ENCODE data around the gene ABCA3.

DNA sequence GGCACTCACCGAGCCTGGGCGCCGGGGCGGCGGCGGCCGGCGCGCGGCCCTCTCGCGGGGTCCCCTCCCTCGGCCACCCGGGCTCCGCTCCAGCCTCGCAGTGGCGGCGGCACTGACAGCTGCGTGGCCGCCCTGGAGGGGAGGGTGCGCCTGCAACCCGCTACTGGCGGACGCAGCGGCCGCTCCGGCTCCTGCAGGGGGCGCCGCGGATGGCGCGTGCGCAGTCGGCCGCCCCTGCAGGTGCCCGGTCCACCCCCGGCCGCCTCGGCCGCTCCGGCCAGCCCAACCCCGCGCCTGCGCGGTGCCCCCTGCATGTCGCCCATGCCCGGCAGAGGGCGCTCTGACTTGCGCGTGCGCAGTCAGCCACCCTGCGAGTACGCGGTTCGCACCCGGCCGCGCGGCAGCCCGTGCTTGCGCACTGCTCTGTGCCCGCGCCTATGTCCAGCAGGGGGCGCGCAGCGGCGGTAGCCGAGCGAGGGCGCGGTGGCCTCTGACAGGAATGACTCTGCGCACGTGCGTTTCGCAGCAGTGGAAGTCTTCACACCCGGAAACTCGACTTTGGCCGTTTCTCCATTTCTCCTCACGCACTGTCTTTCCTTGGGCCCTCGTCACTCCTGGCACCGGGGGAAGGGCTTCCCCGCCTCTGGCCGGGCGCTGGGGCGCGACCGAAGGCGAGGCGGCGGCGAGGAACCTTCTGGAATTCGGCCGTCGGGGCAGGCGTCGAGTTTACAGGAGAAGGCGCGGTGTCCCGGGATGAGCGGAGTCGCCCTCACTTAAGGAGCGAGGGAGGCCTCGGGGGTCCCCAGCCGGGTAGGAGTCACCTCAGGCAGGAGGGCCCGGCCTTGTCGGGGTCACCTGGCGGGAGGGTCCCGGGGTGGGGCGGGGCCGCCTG lies at the start of gene ABCA3:
- TF ChIP-seq, protein P1, sequence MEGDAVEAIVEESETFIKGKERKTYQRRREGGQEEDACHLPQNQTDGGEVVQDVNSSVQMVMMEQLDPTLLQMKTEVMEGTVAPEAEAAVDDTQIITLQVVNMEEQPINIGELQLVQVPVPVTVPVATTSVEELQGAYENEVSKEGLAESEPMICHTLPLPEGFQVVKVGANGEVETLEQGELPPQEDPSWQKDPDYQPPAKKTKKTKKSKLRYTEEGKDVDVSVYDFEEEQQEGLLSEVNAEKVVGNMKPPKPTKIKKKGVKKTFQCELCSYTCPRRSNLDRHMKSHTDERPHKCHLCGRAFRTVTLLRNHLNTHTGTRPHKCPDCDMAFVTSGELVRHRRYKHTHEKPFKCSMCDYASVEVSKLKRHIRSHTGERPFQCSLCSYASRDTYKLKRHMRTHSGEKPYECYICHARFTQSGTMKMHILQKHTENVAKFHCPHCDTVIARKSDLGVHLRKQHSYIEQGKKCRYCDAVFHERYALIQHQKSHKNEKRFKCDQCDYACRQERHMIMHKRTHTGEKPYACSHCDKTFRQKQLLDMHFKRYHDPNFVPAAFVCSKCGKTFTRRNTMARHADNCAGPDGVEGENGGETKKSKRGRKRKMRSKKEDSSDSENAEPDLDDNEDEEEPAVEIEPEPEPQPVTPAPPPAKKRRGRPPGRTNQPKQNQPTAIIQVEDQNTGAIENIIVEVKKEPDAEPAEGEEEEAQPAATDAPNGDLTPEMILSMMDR (IDR thresholded peaks at IDR 0.05; ENCODE audit: low read depth, low read length), result peak; percentile 71
- peak; percentile 40 for TF ChIP-seq POLR2A (IDR thresholded peaks at IDR 0.05; ENCODE audit: extremely low read depth, insufficient read length)
- TF ChIP-seq, protein P2, sequence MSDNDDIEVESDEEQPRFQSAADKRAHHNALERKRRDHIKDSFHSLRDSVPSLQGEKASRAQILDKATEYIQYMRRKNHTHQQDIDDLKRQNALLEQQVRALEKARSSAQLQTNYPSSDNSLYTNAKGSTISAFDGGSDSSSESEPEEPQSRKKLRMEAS (IDR thresholded peaks at IDR 0.05; ENCODE audit: low read depth, low read length), result peak; percentile 100
- TF ChIP-seq MYC (IDR thresholded peaks at IDR 0.05; ENCODE audit: low read depth, low read length), result peak; percentile 98
